Left ventricle myocardium inferior (tissue), 1 donor: Measurements from ENCODE around the gene ABCG1. TPM values are rescaled to one million over a fixed set of nuclear protein-coding genes. Genes with fewer than 3 reads are reported as not detected.

Source experiments
- DNase-seq: peaks from one replicate; pipeline ENCODE4 v3.0.0-alpha.2; 2020
- H3K27ac ChIP-seq: fragments of 200-600 bp; replicated peaks from 2 replicates; pipeline ENCODE4 v1.8.0; 2021
- H3K27me3 ChIP-seq: fragments of 200-600 bp; 2 replicates; pipeline ENCODE4 v1.8.0; 2021; ENCODE audit warnings: low read depth
- H3K36me3 ChIP-seq: fragments of 200-600 bp; 2 replicates; pipeline ENCODE4 v1.8.0; 2021
- H3K4me1 ChIP-seq: fragments of 200-600 bp; 2 replicates; pipeline ENCODE4 v1.8.0; 2021
- H3K4me3 ChIP-seq: fragments of 200-600 bp; 2 replicates; pipeline ENCODE4 v1.8.0; 2021; ENCODE audit warnings: mild to moderate bottlenecking, moderate library complexity
- H3K9me3 ChIP-seq: fragments of 200-600 bp; replicated peaks from 2 replicates; pipeline ENCODE4 v1.8.0; 2021
- intact Hi-C: fragments of 100-400 bp; cut with micrococcal nuclease; formaldehyde crosslinking; loops from one replicate; pipeline ENCODE4 v1.11.0; 2022
- total RNA-seq: library from RNA; stranded (reverse); fragmentation: NEBNext Ultra II Directional; extraction: Animal tissue kit (Norgen Biotek cat#: 25700); gene quantifications from one replicate; pipeline ENCODE4 v1.2.1, GENCODE V29; 2021
- TF ChIP-seq, protein P1 (sequence below): fragments of 200-600 bp; IDR thresholded peaks from 2 replicates; pipeline ENCODE4 v1.8.0; 2021; ENCODE audit warnings: antibody characterized with exemption, mild to moderate bottlenecking, borderline replicate concordance
- donor health status: DM: no; HTN: yes; CAD: no; lungs with severe emphysema.

Gene ABCG1
- total RNA-seq, 1 donor from 2014 or later: 8.7 TPM

DNA sequence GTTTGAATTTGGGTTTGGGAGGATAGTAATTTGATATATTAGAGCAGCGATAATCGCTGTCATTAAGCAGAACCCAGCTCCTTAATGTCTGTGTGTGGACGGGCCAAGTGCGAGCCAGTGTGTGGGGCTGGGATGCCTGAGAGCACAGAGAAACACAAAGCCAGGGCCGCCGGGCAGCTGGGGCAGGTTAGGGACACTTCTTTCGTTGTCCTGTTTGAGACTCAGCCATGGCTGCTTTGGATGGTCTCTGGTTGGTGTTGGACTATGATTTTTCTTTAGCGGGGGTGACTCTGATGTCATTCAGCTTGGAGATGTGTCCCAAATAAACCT, 33.4 kb downstream of the ABCG1 start:
- intact Hi-C loops: loop anchor here (10.0 kb wide), 1 partner anchor 67 kb away; no protein-coding TSS in a partner anchor

DNA sequence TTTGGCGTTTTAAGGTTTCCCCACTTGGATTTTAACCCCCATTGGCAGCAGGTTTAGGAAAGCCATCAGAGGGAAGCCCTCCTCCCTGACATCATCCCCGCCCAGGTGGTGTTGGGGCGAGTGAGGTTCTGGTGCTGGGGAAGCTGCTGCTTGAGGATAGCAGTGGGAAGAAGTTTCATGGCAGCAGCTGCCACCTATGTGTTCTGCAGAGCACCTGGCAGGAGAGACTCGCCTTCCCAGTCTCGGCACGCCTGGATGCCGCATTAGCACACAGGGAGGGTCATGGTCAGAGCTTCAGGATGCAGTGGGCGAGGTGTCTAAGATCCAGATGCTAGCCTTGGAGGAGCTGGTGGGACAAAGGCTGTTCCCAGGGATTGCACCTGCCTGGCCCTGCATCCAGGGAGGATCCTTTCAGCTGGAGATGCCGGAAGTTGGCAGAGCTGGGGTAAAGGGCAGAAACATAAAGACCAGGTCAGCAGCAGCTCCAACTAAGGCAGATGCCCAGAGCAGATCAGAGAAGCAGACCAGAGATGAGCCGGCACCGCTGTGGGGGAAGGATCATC, 33.9 kb downstream of the ABCG1 start:
- H3K27me3 ChIP-seq: no peaks in the 10 kb centered on the region
- no peak for DNase-seq
- intact Hi-C loops: loop anchor here (10.0 kb wide), 1 partner anchor 68 kb away; no protein-coding TSS in a partner anchor

More for the DNA sequence above, 33.4 kb downstream of the ABCG1 start:
- no peak overlapping the region for H3K4me3 ChIP-seq
- no peaks in the 10 kb centered on the region for H3K36me3 ChIP-seq
- no peak for DNase-seq
- no peak overlapping the region for H3K27ac ChIP-seq
- TF ChIP-seq, protein P1, sequence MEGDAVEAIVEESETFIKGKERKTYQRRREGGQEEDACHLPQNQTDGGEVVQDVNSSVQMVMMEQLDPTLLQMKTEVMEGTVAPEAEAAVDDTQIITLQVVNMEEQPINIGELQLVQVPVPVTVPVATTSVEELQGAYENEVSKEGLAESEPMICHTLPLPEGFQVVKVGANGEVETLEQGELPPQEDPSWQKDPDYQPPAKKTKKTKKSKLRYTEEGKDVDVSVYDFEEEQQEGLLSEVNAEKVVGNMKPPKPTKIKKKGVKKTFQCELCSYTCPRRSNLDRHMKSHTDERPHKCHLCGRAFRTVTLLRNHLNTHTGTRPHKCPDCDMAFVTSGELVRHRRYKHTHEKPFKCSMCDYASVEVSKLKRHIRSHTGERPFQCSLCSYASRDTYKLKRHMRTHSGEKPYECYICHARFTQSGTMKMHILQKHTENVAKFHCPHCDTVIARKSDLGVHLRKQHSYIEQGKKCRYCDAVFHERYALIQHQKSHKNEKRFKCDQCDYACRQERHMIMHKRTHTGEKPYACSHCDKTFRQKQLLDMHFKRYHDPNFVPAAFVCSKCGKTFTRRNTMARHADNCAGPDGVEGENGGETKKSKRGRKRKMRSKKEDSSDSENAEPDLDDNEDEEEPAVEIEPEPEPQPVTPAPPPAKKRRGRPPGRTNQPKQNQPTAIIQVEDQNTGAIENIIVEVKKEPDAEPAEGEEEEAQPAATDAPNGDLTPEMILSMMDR: no peak
- no peaks in the 10 kb centered on the region for H3K27me3 ChIP-seq
- H3K4me1 ChIP-seq: peaks cover 29% of the 10 kb centered on the region
- H3K9me3 ChIP-seq: no peaks in the 10 kb centered on the region

DNA sequence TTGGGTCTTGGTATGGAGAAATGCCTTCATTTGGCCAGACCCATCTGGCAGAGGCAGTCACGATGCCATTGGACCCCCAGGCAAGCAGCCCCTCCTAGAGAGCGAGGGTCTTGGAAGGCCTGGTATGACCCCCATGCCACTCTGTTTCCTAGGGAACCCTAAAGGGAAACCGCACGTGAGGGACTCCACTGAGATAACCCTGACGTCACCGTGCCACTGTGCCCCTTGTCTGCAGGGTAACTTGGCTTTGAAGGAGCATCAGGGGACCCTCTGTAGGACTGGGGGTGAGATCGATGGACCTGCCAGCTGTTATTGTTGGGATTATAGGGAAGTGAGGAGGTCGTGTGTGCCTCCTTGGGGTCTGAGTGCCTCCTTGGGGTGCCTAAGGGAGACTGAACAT, 34.5 kb downstream of the ABCG1 start:
- peaks cover 39% of the 10 kb centered on the region for H3K4me1 ChIP-seq
- intact Hi-C loops: loop anchor here (10.0 kb wide), 1 partner anchor 69 kb away; no protein-coding TSS in a partner anchor
- DNase-seq: no peak
- no peaks in the 10 kb centered on the region for H3K27me3 ChIP-seq
- H3K36me3 ChIP-seq: no peaks in the 10 kb centered on the region
- no peaks in the 10 kb centered on the region for H3K9me3 ChIP-seq
- H3K27ac ChIP-seq: no peak overlapping the region
- H3K4me3 ChIP-seq: no peak overlapping the region
- TF ChIP-seq, protein P1: no peak

More for the DNA sequence above, 33.9 kb downstream of the ABCG1 start:
- peaks cover 33% of the 10 kb centered on the region for H3K4me1 ChIP-seq
- no peaks in the 10 kb centered on the region for H3K36me3 ChIP-seq
- no peaks in the 10 kb centered on the region for H3K9me3 ChIP-seq
- no peak overlapping the region for H3K27ac ChIP-seq
- TF ChIP-seq, protein P1: no peak
- H3K4me3 ChIP-seq: no peak overlapping the region

DNA sequence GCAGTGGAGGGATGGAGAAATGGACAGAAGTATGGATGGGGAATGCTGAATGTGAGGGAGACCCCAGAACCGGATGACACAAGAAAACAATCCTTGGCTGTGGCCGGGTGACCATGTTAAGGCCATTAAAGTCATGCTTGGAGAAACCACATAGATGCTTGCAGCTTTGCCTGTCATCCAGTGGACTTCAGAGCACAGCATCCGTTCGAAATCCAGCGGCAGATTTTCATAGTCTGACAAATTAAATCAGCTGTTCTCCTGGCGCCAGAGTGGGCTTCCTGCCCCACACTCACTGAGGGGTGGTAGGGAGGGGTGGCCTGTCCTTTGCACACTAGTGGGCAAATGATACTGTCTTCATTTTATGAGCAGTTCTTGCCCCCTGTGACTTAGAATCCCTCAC, 35.1 kb downstream of the ABCG1 start:
- no peaks in the 10 kb centered on the region for H3K36me3 ChIP-seq
- H3K4me3 ChIP-seq: no peak overlapping the region
- intact Hi-C loops: loop anchor here (10.0 kb wide), 1 partner anchor 69 kb away; no protein-coding TSS in a partner anchor
- DNase-seq: no peak
- TF ChIP-seq, protein P1: no peak
- H3K4me1 ChIP-seq: peaks cover 45% of the 10 kb centered on the region
- H3K27ac ChIP-seq: no peak overlapping the region
- no peaks in the 10 kb centered on the region for H3K9me3 ChIP-seq
- H3K27me3 ChIP-seq: no peaks in the 10 kb centered on the region

DNA sequence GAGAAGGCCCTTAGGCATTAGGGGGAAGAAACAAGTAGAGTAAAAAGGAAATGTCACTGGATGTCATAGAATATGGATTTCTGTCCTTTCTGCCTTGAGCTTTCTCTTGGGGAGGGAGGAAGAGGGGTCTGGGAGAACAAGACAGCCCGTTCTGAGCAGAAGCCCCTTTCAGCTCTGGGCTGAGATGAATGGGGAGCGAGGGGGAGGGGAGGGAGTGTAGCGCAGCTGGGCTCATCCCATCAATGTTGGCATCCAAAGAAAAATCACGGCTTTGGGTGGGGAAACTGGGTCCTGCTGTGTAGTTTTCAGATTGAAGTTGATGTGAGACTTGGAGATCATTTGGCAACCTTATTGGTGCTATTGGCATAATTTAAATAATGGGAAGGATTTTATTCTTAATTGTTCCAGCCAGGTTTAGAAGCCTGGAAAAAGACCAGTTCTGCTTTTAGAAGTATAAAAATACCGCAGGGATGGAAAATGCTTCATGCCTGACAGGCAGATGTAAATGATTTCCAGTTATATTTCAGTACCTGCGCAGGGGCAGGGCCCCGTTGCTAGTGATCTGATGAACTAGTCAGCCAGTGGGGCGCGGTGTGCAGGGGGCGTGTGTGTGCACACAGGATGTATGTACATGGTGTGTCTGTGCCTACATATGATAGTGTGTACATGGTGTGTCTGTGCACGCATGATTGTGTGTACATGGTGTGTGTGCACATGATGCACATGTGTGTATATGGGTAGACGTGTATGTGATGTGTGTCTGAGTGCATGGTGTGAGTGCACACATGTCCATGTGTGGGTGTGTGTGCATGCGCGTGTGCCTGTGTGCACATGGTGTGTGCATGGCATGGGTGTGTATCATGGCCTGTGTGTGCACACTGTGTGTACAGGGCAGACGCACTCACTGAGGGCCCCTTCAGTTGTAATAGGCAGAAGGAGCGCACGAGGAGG, 36.0 kb downstream of the ABCG1 start:
- intact Hi-C loops: loop anchor here (10.0 kb wide), 1 partner anchor 70 kb away; no protein-coding TSS in a partner anchor
- Histone ChIP-seq H3K9me3 (no peaks in the 10 kb centered on the region), H3K27ac (no peak overlapping the region), H3K36me3 (no peaks in the 10 kb centered on the region), H3K27me3 (no peaks in the 10 kb centered on the region), H3K4me1 (peaks cover 54% of the 10 kb centered on the region), H3K4me3 (no peak overlapping the region)
- no peak for DNase-seq
- TF ChIP-seq, protein P1: no peak
